Hematopoietic multipotent progenitor cell treated with erythropoietin and hydrocortisone succinate and interleukin-3 and kit ligand, for 4 days (in vitro differentiated cells): ENCODE data around the gene SEC24B.
A peak's percentile ranks its signal among the peaks of the same experiment; 100 is the strongest.

Experiments
- DNase-seq: peaks from one replicate; pipeline ENCODE4 v3.0.0-alpha.2; 2015

Gene SEC24B

GRCh38 chr4:109433205-109434006 is at the start of gene SEC24B:
Gene SEC24B, plus strand, starts transcription at chr4:109433815. Its CDS starts 55 bp downstream, at chr4:109433870.
- DNase-seq, result peak; percentile 96

- no peak for DNase-seq
Observed at GRCh38 chr4:109383823-109384222, 49.8 kb upstream of the SEC24B start.

GRCh38 chr4:109385260-109385659 is 48.4 kb upstream of the SEC24B start:
- no peak for DNase-seq

- DNase-seq, result no peak
Observed at GRCh38 chr4:109389369-109390114, 44.1 kb upstream of the SEC24B start.

GRCh38 chr4:109390115-109390768 is 43.4 kb upstream of the SEC24B start:
- no peak for DNase-seq

- no peak for DNase-seq
Observed at GRCh38 chr4:109395694-109396093, 37.9 kb upstream of the SEC24B start.

- DNase-seq, result no peak
Observed at GRCh38 chr4:109398928-109399327, 34.7 kb upstream of the SEC24B start.

- peak; percentile 81 for DNase-seq
Observed at GRCh38 chr4:109406337-109406931, 27.2 kb upstream of the SEC24B start.

GRCh38 chr4:109407027-109407737 is 26.4 kb upstream of the SEC24B start:
- no peak for DNase-seq

- no peak for DNase-seq
Observed at GRCh38 chr4:109408711-109409110, 24.9 kb upstream of the SEC24B start.

GRCh38 chr4:109410226-109410625 is 23.4 kb upstream of the SEC24B start:
- DNase-seq, result no peak

GRCh38 chr4:109410776-109411175 is 22.8 kb upstream of the SEC24B start:
- no peak for DNase-seq

GRCh38 chr4:109411964-109412363 is 21.7 kb upstream of the SEC24B start:
- DNase-seq, result no peak

- DNase-seq, result no peak
Observed at GRCh38 chr4:109412776-109413175, 20.8 kb upstream of the SEC24B start.

- no peak for DNase-seq
Observed at GRCh38 chr4:109414938-109415337, 18.7 kb upstream of the SEC24B start.

GRCh38 chr4:109418588-109418987 is 15.0 kb upstream of the SEC24B start:
- no peak for DNase-seq

- no peak for DNase-seq
Observed at GRCh38 chr4:109419679-109420078, 13.9 kb upstream of the SEC24B start.

GRCh38 chr4:109424093-109424841 is 9.3 kb upstream of the SEC24B start:
- no peak for DNase-seq

GRCh38 chr4:109425405-109425804 is 8.2 kb upstream of the SEC24B start:
- no peak for DNase-seq

GRCh38 chr4:109429545-109429944 is 4.1 kb upstream of the SEC24B start:
- no peak for DNase-seq

- DNase-seq, result no peak
Observed at GRCh38 chr4:109432203-109432602, 1.4 kb upstream of the SEC24B start.

- peak; percentile 42 for DNase-seq
Observed at GRCh38 chr4:109432696-109433095, 919 bp upstream of the SEC24B start.
